Right lobe of liver (tissue), 6 donors: Measurements from ENCODE around the gene FOXP3. TPM values are rescaled to one million over a fixed set of nuclear protein-coding genes. Genes with fewer than 3 reads are reported as not detected.

Experiments used
- ATAC-seq, 4 donors: fragments of 200-7000 bp; cut with Tn5 transposase; one replicate each; pipeline ENCODE4 v1.9.1; 2020; ENCODE audit warnings: mild to moderate bottlenecking in 4 of 4, moderate library complexity in 4 of 4
- DNase-seq, 3 donors: peaks; one replicate each; pipeline ENCODE4 v3.0.0-alpha.2; 2020
- H3K27ac ChIP-seq, 3 donors: fragments of 200-600 bp; one replicate each; pipeline ENCODE4 v1.8.0; 2022
- H3K27me3 ChIP-seq, 2 donors: fragments of 200-600 bp; one replicate each; pipeline ENCODE4 v1.8.0; 2022
- H3K36me3 ChIP-seq, 4 donors: fragments of 200-600 bp; sonication (generic) in 1 of 4; one replicate each; pipeline versions ENCODE4 v1.5.1 to v1.8.0; 2017 to 2022; ENCODE audit warnings: control low read depth in 1 of 4
- H3K4me1 ChIP-seq, 4 donors: fragments of 200-600 bp; sonication (generic) in 1 of 4; one replicate each; pipeline versions ENCODE4 v1.5.1 to v1.8.0; 2017 to 2022; ENCODE audit warnings: control low read depth in 1 of 4
- H3K4me3 ChIP-seq, 3 donors: fragments of 200-600 bp; one replicate each; pipeline ENCODE4 v1.8.0; 2022
- H3K9me3 ChIP-seq, 4 donors: fragments of 200-600 bp; sonication (generic) in 1 of 4; one replicate each; pipeline versions ENCODE4 v1.5.1 to v1.8.0; 2017 to 2022; ENCODE audit warnings: control low read depth in 1 of 4
- CTCF ChIP-seq, 4 donors: fragments of 200-600 bp in 3 of 4; fragments of 450-650 bp in 1 of 4; IDR thresholded peaks; one replicate each; pipeline versions ENCODE4 v1.5.1 to v1.8.0; 2016 to 2022; ENCODE audit warnings: antibody characterized with exemption in 4 of 4, mild to moderate bottlenecking in 2 of 4
- POLR2A ChIP-seq: fragments of 450-650 bp; IDR thresholded peaks from one replicate; pipeline ENCODE4 v1.6.1; 2017; ENCODE audit warnings: antibody characterized with exemption, mild to moderate bottlenecking
- WGBS: methylation state at CpG from one replicate; pipeline ENCODE4 v1.1.6; 2018; ENCODE audit warnings: low coverage, low lambda C conversion rate; ENCODE audit not compliant: insufficient coverage; ENCODE audit errors: missing lambda C conversion rate; 5-methylcytosine and 5-hydroxymethylcytosine counted together
- intact Hi-C, 2 donors: fragments of 100-400 bp; cut with DNase I; formaldehyde crosslinking; loops; one replicate each; pipeline versions ENCODE4 v1.11.2 to v1.14.1; 2022
- total RNA-seq, 6 experiments: library from RNA; depleted of rRNA in 2 of 6; stranded (reverse); fragments of >200 nt in 2 of 6; fragmentation: NEBNext Ultra II Directional in 3 of 6; extraction: Animal tissue kit (Norgen Biotek cat#: 25700) in 3 of 6; gene quantifications; one replicate each; pipeline versions ENCODE4 v1.1.0 to v1.2.4, GENCODE V29; 2016 to 2023
- donor health status: DM: no; HTN: yes; CAD: no.
- donor health status: DM: no; HTN: no; CAD: no.
- donor health status: DM: no; HTN: no; CAD: no.
- donor health status: DM: no; HTN: yes; CAD: no.
- donor health status: DM: no; HTN: yes; CAD: no.

The FOXP3 gene
- total RNA-seq, 6 experiments from 2014 or later, result 0.18 to 1.2 (median 0.32) TPM

DNA sequence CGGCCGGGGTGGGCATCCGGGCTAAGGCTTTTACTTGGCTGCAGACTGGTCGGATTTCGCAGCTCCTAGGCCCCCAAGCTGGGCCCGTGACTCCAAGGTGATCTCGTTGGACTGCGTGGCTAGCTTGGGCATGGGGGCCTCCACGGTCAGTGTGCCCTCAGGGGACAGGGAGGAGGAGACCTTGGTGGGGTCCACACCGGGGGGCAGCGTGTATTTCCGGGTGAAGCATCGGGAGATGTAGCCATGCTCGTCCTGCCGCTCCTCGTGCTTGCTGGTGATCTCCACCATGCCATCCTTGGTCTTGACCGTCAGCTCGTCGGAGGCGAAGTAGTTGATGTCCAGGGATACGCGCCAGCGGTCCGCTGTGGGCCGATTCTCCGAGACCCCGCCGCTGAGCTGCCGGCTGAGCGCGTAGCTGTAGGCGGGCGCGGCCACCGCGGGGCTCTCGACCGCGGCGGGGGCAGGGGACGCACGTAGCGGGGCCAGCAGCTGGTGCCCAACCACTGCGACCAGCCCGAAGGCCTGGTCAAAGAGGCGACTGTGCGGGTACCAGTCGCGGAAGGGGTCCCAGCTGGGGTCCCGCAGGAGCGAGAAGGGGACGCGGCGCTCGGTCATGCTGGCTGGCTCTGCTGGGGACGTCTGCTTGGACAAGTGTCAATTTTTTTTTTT is 30.5 kb downstream of the FOXP3 start:
- DNase-seq (no peak), ATAC-seq (no peak)
- no peaks in the 10 kb centered on the region for H3K9me3 ChIP-seq
- no peak for TF ChIP-seq CTCF (IDR thresholded peaks at IDR 0.05)
- TF ChIP-seq POLR2A, result no peak
- H3K36me3 ChIP-seq, result no peaks in the 10 kb centered on the region
- no peaks in the 10 kb centered on the region for H3K27me3 ChIP-seq
- no peak overlapping the region for H3K27ac ChIP-seq
- intact Hi-C loops, result no loop called here
- H3K4me3 ChIP-seq, result no peak overlapping the region
- H3K4me1 ChIP-seq, result no peaks in the 10 kb centered on the region
- WGBS, result 62% methylated on average over 18 of the region's 56 CpGs

DNA sequence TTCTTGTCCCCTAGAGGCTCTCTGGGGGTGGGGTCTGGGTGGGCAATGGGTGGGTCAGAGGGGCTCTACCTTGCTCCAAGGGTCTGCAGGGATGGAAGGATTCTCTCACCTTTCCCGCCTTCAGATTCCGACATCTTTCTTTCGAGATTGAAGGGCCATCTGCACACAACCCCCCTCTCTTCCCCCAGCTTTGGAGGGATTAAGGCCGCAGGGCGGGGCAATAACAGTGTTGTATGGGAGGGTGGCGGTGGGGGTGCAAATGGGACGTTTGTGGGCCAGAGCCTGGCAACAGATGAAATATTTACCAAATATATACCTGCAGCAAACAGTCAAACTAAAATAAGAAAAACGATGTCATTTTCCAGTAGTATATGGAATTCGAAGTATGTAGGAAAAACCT is 31.3 kb downstream of the FOXP3 start, which contains the start of gene CACNA1F:
Gene CACNA1F, minus strand, starts transcription at position 165 of the 400 bp plus-strand sequence. Its CDS starts 31 bp downstream, at position 134.
- H3K4me1 ChIP-seq, result no peaks in the 10 kb centered on the region
- no peaks in the 10 kb centered on the region for H3K36me3 ChIP-seq
- H3K27ac ChIP-seq, result no peak within 1 kb of the TSS
- 49% methylated on average over 4 of the region's 9 CpGs for whole genome bisulfite sequencing
- TF ChIP-seq CTCF (IDR thresholded peaks at IDR 0.05) (no peak), POLR2A (no peak)
- no peaks in the 10 kb centered on the region for H3K27me3 ChIP-seq
- ATAC-seq (no peak), DNase-seq (no peak)
- H3K9me3 ChIP-seq, result no peaks in the 10 kb centered on the region
- H3K4me3 ChIP-seq, result no peak within 1 kb of the TSS
- intact Hi-C loops, result no loop called here

DNA sequence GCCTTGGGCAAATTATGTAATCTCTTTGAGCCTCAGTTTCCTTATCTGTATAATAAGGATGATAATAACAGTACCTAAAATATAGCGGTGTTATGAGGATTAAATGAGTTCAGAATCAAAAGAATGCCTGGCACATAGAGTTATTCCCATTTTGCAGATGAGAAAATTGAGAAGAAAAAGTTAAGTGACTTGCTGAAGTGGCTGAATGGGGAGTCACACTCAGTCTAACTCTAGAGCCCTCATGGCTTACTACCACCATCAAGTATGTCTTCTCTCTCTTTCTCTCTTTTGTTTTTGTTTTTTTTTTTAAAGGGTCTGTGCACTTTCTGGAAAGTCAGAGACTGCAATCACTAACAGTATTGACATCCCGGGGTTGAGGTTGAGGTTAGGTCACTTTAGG is 32.0 kb downstream of the FOXP3 start:
- DNase-seq (no peak), ATAC-seq (no peak)
- H3K27ac ChIP-seq, result no peak overlapping the region
- TF ChIP-seq CTCF (IDR thresholded peaks at IDR 0.05), result no peak
- no peak for TF ChIP-seq POLR2A
- no peaks in the 10 kb centered on the region for H3K36me3 ChIP-seq
- no peaks in the 10 kb centered on the region for H3K9me3 ChIP-seq
- no peaks in the 10 kb centered on the region for H3K27me3 ChIP-seq
- intact Hi-C loops, result no loop called here
- WGBS, result 48% methylated on average over 2 of the region's 2 CpGs
- H3K4me3 ChIP-seq, result no peak overlapping the region
- no peaks in the 10 kb centered on the region for H3K4me1 ChIP-seq

- TF ChIP-seq POLR2A (no peak), CTCF (IDR thresholded peaks at IDR 0.05) (no peak)
- ATAC-seq (no peak), DNase-seq (no peak)
- H3K9me3 ChIP-seq, result no peaks in the 10 kb centered on the region
- no peaks in the 10 kb centered on the region for H3K4me1 ChIP-seq
- intact Hi-C loops, result no loop called here
- H3K27ac ChIP-seq, result no peak overlapping the region
- H3K4me3 ChIP-seq, result no peak overlapping the region
- no peaks in the 10 kb centered on the region for H3K27me3 ChIP-seq
- 87% methylated on average over 7 of the region's 10 CpGs for WGBS
- no peaks in the 10 kb centered on the region for H3K36me3 ChIP-seq
These were observed 33.0 kb downstream of the FOXP3 start for GRCh38 chrX:49231333-49232000.
